ENCODE data around the gene SLC2A8.

- TF ChIP-seq EZH2 (IDR thresholded peaks at IDR 0.05; ENCODE audit: low read length), result no peak
- peak in 1 of 3 experiments; percentile 23 for TF ChIP-seq CTCF (optimal IDR thresholded peaks at IDR 0.05 in 1 of 3, IDR thresholded peaks at IDR 0.05 in 1 of 3, conservative IDR thresholded peaks at IDR 0.05 in 1 of 3; ENCODE audit: extremely low read depth in 1 of 3, insufficient read depth in 2 of 3, low read length in 3 of 3)
Observed at GRCh38 chr9:127437497-127438264, 40.7 kb downstream of the SLC2A8 start.
